ENCODE data around the gene CST9L.
"Not testable (repeated sequence)": the region's sequence is repeated elsewhere in the genome, so short reads cannot be mapped to it uniquely, and the experiment has no call there.

The CST9L gene

GRCh38 chr20:23585808-23586734 lies 17.8 kb upstream of the CST9L start:
- DNase-seq: no peak

- DNase-seq: no peak
Measured at GRCh38 chr20:23585449-23585807, 17.1 kb upstream of the CST9L start.

DNA sequence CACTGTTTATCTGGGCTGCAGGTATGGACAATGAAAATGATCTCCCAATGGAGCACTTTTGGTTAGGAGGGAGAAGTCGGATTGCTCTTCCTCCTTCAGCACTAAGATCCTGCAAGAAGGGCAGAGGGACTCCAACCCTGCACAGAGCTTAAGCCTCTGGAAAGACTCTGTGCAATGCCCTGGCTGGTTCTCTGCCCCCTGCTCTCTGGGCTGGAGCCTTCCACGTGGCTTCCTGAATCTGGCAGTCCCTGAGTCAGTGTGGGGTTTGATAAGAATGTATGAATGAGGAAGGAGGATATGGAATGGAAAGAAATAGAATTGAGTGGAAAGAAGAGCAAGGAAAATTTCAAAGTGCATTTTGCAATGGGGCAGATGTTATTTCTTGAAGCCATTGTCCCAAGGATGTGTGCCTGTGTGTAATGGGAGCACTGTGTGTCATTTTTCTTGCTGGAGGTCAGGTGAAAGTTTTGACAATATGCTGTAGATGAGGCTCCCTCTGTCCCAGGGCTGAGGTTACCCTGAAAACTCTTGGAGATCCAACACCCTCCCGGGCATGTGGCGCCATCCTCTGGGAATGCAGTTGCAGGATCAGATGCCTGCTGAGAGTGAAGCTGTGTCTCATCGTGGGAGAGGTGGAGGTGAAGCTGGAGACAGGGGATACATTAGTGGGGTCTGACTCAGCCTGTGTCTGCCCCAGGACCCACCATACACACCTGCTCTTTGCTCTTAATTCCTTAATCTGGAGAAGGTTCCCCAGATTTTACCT lies 16.3 kb upstream of the CST9L start:
- DNase-seq: no peak

DNA sequence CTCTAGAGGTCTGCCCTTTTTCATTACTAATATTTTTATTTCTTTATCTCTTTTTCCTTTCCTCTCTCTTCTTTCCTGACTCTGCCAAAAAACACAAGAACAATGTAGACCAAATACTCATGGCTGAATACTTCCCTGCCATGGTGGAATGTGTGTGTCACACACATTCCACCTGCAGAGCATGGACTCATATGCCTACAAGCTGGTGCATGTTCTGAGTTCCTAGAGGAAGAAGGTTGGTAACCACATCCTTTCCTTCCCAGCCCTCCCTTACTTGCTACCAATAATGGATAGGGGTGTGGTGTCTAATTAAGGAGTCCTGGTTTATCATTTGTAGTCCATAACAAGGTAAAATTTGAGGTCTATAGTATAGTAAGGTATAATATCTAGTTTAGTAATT lies 15.2 kb upstream of the CST9L start:
- DNase-seq: no peak

- DNase-seq: no peak
Measured at GRCh38 chr20:23582293-23582692, 14.0 kb upstream of the CST9L start.

DNA sequence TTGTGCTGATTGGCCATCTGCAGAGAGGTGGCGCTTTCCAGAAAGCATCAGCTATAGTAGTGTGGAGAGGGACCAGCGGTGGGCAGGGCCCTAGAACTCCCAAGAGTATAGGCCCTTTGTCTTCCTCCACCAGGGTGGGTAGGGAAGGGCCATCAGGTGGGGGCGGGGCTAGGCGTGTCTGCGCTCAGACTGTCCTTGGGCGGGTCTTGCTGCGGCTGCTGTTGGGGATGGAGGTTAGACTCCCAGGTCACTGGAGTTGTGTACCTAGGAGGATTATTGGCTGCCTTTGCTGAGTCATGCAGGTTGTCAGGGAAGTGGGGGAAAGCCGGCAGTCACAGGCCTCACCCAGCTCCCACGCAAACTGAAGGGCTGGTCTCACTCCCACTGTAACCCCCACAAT lies 13.5 kb upstream of the CST9L start:
- not testable (repeated sequence) for DNase-seq

DNA sequence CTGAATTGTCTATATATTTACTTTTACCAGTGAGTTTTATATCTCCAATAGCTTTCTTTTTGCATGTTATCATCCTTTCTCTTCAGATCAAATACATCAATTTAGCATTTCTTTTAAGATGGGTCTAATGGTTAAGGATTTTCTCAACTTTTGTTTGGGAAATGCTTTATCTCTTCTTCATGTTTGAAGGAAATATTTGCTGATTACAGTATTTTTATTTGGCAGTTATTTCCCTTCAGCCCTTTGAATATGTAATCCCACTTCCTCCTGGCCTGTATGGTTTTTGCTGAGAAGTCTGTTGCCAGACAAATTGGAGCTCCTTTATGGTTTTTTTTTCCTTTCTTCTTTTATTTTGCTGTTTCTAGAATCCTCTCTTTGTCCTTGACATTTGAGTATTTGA lies 6.7 kb upstream of the CST9L start:
- no peak for DNase-seq

DNA sequence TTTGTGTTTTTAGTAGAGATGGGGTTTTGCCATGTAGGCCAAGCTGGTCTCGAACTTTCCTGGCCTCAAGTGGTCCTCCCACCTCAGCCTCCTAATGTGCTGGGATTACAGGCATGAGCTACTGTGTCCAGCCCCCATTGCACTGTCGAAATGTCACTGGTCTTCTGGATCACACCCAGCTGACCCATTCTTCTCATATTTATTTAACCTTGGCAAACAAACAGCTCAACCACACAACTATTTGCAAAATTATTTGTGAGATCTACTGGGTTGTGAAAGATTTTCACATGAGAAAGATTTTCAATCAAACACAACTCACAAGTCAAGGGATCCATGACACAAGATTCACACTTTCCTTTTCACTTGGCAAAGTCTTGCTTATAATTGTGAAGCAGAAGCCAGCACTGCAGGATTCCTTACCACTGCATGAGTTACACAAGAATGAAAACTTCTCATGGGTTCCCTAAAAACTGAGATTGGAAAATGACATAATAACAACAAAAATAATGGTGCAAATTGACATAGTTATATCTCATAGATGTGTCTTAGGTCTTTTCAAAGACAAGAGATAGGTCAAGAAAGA lies 2.0 kb upstream of the CST9L start:
- no peak for DNase-seq

DNA sequence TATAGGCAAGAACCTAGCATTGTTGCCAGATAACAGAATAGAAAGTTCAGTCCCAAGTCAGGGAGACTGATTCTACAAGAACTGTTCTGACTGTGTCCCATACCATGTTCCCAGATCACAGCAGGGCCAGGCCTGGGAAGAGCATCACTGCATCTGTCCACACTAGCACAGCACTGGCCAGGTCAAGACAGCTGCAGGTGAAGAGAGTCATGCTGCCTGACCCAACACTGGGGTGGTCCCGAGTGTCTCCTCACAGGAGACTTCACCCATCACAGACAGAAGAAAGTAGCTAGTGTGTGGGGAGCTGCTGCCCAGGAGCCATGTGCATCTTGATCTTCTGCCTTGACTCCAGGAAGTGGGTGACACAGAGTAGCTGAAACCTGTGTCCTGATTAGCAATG lies 1.3 kb upstream of the CST9L start:
- no peak for DNase-seq

- no peak for DNase-seq
Measured at GRCh38 chr20:23568971-23569330, 667 bp upstream of the CST9L start.

DNA sequence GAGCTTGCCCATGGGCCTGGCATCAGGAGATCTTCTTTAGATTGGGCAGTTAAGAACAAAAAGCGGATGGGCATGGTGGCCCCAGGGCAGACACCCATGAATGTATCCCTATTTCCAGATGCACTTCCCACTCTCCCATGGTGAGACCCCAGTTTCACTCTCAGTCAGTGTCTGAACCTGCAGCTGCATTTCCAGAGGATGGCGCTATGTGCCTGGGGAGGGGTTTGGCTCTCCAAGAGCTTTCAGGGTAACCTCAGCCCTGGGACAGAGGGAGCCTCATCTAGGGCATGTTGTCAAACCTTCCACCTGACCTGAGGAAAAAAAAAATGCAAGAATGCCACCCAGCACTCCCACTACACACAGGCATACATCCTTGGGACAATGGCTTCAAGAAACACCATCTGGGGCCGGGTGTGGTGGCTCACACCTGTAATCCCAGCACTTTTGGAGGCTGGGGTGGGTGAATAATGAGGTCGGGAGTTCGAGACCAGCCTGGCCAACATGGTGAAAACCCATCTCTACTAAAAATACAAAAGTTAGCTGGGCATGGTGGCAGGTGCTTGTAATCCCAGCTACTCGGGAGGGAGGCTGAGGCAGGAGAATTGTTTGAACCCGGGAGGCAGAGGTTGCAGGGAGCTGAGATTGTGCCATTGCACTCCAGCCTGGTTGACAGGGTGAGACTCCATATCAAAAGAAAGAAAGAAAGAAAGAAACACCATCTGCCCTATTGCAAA lies 1.9 kb downstream of the CST9L start:
- DNase-seq: no peak

DNA sequence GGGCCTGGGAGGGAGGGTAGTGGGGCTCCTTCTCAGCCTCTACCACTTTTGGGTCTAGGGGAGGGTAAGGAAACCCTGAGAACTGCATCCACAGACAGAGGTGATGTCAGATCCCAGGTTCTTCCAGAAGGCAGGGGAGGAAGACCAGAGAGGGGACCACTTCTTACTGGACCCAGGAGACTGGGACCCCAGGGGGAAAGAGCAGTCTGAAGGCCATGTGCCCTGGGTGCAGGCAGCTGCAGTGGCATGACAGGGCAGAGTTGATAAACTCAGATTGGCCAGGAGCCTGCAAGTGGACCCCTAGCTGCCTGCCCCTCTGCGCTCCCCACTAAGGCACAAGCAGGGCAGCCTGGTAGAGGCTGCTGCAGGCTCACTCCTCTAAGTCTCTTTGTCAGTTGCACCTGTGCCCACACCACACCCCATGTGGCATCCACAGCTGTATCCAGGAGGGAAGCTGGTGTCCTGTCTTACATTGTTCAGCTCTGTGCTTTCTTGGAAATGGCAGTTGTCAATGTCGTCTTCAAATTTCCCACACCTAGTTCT lies 2.7 kb downstream of the CST9L start:
- DNase-seq: no peak

GRCh38 chr20:23564927-23565326 lies 3.4 kb downstream of the CST9L start:
- no peak for DNase-seq

DNA sequence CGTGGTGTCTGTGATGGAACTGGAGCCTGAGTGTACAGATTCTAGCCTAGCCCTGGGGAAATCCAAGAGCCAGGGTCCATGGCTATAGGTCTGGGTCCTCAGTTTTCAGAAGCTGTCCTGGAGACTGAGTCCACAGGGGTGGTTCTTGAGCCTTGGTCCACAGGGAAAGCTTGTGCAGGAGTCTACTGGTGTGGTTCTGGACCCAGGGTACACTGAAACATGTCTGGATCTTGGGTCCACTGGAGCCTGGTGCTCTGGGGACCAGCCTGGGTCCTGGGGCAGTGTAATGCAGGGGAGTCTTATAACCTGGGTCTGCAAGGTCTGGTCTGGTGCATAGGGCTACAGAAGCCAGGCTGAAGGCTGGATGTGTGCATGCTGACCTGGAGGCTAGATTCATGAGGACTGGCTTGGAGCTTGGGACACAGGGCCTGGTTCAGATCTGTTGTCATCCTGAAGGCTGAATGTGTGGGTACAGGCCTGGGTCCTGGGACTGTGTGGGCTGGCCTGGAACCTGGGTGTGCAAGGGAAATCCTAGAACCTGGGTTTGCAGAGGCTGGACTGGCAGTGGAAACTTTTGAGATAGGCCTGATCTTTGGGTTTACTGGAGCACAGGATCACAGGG lies 5.5 kb downstream of the CST9L start:
- DNase-seq: no peak

DNA sequence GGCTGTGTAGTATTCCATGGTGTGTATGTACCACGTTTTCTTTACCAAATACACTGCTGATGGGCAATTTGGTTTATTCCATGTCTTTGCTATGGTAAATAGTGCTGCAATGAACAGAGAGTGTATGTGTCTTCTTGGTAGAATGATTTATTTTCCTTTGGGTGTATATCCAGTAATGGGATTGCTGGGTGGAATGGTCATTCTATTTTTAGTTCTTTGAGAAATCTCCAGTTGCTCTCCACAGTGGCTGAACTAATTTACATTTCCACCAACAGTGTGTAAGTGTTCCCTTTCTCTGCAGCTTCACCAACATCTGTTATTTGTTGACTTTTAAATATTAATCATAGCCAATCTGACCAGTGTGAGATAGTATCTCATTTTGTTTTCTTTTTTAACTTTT lies 13.9 kb downstream of the CST9L start:
- DNase-seq: no peak

GRCh38 chr20:23551786-23552185 lies 16.5 kb downstream of the CST9L start:
- no peak for DNase-seq

DNA sequence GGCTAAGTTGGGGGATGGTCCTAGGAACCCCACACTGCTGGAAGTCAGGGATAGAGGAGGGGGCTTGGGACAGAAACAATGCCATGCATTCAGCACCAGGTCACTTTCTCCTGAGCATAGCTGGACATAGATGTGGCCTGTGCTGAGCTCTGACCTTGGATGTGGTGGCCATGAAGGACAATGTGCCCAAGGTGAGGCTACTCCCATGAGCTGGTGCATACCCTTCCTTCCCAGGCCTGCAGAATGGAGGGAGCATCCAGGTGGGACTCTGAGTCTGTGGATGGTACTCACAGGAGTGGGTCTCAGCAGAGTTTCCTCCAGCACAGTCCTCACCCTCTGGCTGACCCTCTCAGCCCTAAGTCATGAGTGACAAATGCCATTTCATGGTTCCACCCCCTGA lies 16.9 kb downstream of the CST9L start:
- no peak for DNase-seq

- DNase-seq: no peak
Measured at GRCh38 chr20:23550227-23550626, 18.1 kb downstream of the CST9L start.

DNA sequence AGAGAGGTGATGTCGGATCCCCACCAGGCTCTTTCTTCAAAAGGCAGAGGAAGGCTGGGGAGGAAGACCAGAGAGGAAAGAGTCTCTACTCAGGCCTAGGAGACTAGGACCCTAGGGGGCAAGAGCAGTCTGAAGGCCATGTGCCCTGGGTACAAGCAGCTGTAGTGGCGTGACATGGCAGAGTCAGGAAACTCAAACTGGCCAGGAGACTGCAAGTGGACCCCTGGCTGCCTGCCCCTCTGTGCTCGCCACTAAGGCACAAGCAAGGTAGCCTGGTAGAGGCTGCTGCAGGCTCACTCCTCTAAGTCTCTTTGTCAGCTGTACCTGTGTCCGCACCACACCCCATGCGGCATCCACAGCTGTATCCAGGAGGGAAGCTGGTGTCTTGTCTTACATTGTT lies 19.9 kb downstream of the CST9L start:
- DNase-seq: no peak

GRCh38 chr20:23547613-23548012 lies 20.7 kb downstream of the CST9L start:
- DNase-seq: no peak

DNA sequence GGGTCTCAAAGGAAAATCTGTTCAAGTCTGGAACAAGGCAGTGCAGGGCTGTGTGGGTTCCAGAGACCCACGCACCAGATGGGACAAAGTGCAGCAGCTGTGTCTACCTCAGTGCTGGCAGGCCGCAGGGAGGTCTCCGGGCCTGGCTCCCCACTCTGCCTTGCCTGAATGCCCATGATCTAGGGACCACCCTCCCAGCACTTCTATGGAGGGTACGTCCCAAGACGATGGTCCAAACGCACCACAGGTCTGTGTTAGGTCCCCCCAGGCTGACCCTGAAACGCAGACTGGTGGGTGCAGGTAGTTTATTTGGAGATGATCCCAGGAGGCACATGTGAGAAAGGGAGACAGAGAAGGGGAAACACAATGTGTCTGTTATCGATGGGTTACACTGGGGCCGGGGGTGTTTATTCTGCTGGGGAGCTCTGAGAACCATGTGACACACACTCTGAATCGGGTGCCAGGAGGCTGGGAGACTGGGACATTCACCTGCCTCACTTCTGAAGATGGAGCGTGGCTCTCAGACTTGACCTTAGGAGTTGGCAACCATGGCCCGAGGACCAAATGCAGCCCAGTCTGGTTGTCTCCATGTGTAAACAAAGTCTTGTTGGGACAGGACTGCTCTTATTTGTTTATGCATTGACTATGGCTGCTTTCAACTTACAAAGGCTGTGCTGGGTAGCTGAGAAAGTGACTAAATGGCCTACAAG lies 21.7 kb downstream of the CST9L start:
- DNase-seq: no peak

- no peak for DNase-seq
Measured at GRCh38 chr20:23544133-23544532, 24.2 kb downstream of the CST9L start.

Data from NCI-H524 treated with DMSO at 0.1 percent for 48 hours (cell line).